ENCODE measurements around the gene PKMYT1.
A peak's percentile ranks its signal among the peaks of the same experiment; 100 is the strongest.

PKMYT1 gene

DNA sequence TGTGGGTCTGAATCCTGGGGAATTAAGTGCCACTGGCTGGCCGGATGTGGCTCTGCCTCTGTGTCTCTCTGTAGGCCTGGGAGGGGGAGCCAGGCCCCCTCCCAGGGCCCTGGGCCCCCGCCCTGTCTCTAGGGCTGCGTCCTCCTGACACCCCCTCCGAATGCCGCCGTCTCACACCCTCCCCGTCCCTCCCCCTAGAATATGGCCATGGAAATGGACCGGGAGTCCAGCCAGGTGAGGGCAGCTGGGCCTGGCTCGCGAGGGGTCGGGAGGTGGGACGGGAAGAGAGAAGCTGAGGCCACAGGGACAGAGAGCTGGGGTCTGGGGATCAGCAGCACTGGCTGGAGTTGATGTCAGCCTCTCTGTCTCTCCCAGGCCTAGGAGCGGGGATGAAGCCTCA lies 16.1 kb upstream of the PKMYT1 start:
- DNase-seq (ENCODE audit: low spot score): no peak

DNA sequence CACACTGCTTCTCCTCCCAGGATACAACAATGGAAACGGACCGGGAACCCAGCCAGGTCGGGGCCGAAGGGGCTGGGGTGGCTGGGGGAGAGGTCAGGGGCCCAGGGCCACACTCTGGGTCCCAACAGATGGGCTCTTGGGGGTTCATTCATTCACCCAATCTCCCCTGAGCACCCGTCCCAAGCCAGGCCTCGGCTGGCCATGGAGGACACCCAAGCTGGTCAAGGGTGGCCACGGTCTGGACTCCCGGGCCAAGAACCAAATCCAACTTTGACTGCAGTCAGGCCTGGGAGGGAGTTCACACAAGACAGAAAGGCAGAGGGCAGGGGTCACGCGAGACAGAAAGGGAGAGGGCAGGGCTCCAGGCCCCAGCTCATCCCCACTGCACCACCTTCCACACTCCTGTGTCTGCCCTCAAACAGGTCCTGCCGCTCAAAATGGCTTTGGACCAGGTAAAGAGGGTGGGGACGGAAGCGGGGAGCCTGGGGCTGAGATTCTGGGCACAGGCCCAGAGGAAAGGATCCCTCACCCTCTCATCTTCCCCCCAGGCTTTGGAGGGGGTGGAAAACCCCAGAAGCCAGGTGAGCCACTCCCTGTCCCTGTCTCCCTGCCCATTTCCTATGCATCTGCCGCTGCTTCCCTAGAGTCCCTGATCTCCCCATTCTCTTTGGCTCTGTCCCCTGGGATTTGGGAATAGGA lies 12.3 kb upstream of the PKMYT1 start:
- DNase-seq (ENCODE audit: low spot score): no peak

DNA sequence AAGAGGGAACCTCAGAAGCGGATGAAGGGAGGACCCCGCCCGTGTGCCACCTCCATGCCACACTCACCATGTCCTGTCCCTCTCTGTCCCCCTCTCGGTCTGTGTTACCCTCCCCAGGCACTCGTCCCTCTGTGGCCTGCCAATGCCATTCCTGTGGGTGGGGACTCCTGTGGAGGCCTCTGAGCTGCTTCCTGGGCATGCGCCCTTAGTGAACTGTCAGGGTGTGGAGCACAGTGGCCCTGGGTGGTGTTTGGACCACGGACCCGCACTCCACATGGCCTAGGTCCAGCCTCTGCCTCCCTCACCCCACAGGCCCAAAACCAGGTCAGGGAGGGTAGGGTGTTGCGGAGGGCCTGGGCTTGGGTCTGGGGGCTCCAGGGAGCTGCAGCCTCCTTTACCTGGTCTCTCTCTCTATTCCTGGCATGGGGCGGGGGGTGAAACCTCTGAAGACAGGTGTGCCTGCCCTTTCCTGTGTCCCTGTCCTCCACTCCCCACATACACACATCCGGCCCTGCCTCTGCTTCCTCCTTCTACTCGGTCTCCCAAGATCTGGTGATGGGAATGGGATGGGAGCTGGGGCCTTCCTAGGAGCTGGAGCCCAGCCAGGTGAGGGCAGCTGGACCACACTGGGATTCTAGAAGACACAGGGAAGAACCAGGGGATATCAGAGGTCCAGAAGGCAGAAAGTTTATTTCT lies 11.5 kb upstream of the PKMYT1 start:
- no peak for DNase-seq (ENCODE audit: low spot score)

GRCh38 chr16:2990891-2991290 lies 10.6 kb upstream of the PKMYT1 start:
- no peak for DNase-seq (ENCODE audit: low spot score)

DNA sequence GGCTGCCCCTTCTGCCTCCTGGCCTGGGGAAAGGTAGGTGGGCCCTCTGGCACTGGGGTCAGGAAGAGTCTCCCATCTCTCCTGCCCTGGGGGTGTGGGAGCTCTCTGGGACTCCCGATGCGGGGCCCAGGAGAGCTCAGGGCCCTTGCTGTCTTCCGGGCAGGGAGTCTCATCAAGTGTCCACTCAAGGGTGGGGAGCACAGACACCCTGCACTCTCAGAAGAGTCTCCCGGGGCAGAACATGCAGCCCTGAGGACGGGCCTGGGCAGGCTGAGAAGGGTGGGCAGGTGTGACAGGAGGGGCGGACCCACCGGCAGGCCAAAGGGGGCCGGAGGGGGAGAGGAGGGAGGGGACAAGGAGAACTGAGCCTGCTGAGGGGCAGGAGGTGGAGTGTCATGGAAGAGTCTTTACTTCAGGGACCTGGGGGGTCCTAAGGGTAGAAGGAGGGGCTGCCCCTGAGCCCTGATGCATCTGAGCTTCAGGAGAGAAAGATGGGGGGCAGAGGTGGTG lies 8.4 kb upstream of the PKMYT1 start:
- DNase-seq (ENCODE audit: low spot score): no peak

- DNase-seq (ENCODE audit: low spot score): no peak
Measured at GRCh38 chr16:2987833-2988232, 7.6 kb upstream of the PKMYT1 start.

GRCh38 chr16:2987286-2987685 lies 7.0 kb upstream of the PKMYT1 start:
- no peak for DNase-seq (ENCODE audit: low spot score)

DNA sequence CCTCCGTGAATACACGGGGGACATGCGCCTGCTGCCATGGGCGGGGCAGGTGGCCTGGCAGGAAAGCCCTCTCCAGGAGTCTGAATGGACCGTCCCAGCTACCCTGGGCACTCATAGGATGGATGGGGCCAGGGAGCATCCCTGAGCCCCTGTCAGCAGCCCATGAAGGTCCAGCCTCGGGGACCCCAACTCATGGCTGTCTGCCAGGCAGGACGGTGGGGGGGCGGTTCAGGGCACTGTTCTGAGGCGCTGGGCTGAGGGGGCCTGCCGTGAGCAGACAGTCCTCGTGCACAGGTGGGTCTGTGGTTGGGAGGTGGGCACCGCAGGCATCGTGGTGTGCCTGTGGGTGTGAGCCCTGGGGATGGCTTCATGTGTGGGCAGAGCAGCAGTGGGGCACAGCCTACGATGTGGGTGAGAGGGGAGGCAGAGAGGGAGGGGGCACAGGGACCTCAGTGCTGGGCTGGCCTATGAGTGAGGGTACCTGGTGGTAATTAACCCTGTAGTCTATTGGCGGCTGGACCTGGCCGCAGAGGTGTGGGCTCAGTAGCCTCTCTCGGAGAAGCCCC lies 6.5 kb upstream of the PKMYT1 start:
- no peak for DNase-seq (ENCODE audit: low spot score)

- DNase-seq (ENCODE audit: low spot score): no peak
Measured at GRCh38 chr16:2985893-2986355, 5.7 kb upstream of the PKMYT1 start.

GRCh38 chr16:2985462-2985861 lies 5.2 kb upstream of the PKMYT1 start:
- DNase-seq (ENCODE audit: low spot score): no peak

DNA sequence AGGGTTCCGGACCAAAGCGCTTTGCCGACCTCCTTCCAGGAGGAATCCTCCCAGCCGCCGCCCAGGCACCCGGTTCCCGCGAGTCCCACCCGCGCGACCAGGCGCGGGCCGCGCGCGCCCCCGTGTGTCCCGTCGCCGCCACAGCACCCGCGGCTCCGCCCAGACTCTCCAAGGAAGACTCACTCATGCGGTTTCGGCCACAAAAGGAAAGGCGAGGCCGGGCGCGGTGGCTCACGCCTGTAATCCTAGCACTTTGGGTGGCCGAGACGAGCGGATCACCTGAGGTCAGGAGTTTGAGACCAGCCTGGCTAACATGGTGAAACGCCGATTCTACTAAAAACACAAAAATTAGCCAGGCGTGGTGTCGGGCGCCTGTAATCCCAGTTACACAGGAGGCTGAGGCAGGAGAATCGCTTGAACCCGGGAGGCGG lies 3.5 kb upstream of the PKMYT1 start:
- DNase-seq (ENCODE audit: low spot score): peak; percentile 59

DNA sequence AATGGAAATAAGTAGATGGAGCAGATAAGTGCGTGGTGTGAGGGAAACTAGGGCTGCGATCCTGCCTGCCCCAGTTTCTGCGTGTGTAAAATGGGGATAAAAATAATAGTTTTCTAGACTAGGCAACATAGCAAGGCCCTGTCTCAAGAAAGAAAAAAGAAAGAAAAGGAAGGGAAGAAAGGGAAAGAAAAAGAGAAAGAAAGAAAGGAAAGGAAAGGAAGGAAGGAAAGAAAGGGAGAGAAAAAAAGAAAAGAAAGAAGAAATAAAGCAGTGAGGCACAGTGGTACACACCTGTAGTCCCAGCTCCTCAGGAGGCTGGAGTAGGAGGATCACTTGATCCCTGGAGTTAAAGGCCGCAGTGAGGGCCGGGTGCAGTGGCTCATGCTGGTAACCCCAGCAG lies 2.2 kb upstream of the PKMYT1 start:
- DNase-seq (ENCODE audit: low spot score): no peak

DNA sequence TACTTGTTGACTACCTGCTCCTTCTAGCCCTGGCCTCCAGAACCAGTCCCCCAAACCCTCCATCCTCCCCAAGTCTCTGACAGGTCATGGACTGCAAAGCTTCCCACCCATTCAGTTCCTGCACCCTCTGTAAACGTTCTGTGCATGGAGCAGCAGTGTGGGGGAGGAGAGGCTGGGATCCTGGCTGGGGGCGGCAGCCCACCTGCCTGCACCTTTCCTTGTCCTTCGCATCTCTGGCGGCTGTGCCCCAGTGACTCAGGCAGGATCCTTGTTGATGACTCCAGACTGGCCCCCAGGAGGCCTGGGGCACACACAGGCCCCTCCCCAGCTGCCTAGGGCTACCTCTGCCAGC lies 1.6 kb upstream of the PKMYT1 start:
- no peak for DNase-seq (ENCODE audit: low spot score)

DNA sequence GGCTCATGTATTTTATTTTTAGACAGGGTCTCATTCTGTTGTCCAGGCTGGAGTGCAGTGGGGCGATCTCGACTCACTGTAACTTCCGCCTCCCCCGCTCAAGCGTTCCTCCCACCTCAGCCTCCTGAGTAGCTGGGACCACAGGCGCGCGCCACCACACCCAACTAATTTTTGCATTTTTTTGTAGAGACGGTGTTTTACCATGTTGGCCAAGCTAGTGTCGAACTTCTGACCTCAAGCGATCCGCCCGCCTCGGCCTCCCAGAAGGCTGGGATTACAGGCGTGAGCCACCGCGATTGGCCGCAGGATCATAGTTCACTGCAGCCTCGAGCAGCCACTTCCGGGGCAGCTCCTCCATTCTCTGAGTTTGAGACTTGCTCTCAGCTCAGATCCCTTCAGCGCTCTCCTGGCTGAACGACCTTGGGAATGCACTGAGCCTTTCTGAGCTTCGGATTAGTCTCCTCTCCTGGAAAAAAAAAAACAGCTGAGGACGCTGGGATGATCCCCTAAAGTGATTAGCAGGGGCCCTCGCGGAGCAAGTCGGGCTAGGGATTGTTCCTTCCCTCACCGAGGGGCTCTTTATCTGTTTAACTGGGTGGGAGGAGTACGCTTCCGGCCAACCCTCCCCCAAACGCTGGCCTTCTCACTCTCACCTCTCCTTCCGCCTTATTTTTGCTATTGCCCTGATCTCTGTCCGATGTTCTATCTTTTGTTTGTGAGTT lies 1.1 kb upstream of the PKMYT1 start:
- DNase-seq (ENCODE audit: low spot score): no peak

DNA sequence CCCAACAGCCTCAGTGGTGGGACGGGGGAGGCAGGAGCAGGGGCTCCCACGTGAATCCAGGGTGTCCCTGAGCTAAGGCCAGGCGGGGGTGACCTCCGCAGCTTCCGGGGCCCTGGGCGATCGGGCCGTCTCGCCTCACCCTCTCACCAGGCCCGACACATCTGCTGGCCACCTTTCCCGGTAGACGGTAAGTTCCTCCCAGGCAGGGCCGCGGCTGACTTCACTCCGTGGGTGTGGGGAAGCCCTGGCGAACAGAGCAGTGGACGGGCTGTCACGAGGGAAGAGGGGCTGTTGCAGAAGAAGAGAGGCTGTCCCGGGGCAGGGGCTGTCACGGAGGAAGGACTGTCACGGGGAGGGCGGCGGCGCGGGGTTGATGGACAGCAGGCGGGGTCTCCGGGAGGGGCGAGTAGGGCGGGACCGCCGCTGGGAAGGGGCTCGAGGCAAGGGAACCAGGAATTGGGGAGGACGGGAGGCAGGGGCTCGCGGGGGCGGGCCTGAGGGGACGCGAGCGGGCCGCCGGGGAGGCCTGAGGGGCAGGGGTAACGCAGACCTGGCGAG lies 498 bp downstream of the PKMYT1 start:
- no peak for DNase-seq (ENCODE audit: low spot score)

- DNase-seq (ENCODE audit: low spot score): no peak
Measured at GRCh38 chr16:2977440-2977839, 2.8 kb downstream of the PKMYT1 start.

DNA sequence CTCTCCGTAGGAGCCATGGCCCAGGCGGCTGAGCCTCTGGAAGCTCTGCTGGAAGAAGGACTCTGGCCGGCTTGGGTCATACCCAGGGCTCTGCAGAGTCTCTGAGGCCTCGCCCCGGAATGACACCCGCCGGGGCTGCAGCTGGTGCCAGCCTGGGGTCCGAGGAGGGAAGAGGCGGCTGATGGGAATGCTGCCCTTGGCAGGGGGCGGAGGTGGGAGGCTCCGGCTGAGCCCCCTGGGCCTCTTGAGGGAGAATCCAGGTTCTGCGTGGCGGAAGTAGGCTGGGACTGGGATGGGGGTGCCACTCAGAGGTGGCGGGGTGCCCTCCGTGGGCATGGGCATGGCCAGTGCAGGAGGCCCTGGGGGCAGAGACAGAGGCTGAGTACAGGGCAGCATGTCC lies 3.6 kb downstream of the PKMYT1 start:
- DNase-seq (ENCODE audit: low spot score): no peak

GRCh38 chr16:2976201-2976600 lies 4.0 kb downstream of the PKMYT1 start:
- no peak for DNase-seq (ENCODE audit: low spot score)

DNA sequence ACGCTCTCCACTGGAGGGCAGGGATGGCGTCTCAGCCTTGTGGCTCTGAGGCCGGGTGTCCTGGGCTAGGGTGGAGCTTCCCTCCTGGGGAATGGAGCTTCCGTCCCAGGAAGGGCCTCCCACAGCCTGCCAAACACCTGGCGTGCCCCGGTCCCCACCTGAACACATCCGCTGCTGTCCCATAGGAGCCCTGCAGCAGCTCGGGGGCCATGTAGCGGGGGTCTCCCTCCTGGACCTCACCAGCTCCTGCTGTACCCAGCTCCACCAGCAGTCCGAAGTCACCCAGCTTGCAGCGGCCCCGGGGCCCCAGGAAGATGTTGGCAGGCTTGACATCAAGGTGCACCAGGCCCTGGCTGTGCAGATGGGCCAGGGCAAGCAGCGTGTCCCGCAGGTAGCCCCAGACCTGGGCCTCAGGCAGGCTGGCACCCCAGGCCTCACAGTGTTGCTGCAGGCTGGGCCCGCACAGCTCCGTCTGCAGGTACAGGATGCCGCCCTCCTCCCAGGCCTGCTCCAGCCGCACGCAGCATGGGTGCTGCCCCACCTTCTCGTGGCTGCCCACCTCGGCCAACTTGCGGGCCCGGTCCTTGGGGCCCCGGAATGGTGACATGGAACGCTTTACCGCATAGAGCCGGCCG lies 5.0 kb downstream of the PKMYT1 start:
- no peak for DNase-seq (ENCODE audit: low spot score)

DNA sequence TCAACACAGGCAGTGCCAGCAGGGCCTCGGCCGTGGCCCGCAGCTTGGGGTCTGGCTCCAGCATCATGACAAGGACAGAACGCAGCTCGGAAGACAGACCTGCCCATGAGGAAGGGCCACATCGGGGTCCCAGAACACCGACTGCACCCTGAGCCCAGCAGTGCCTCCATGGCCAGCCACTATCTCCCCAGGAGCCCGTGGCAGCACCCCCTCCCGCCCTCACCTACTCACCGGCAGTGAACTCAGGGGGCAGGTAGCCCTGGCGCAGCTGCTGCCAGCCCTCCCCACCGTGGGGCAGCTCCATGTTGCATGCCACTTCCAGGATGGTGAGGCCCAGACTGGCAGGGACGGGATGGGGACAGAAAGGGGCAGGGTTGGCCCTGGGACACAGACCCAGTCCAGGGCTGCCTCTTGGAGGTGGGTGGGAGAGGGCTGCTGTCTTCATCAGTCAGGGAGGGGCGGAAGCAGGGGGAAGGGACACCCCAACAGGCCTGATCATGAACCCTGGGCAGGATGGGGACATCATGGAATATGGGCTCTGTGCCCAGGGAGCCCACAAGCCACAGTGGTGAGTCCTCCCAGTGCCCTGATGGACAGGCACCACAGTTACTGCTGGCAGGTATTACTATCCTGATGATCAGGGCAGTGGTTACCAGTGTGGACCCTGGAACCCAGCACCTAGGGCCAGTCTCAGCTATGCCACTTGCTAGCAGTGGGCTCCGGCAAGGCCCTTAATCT lies 5.8 kb downstream of the PKMYT1 start:
- DNase-seq (ENCODE audit: low spot score): no peak

Data from CD4-positive, alpha-beta T cell treated with Interleukin-6 at 100 ng/mL for 8 hours (primary cell).